A549 treated with ZK216348 at 1 μM for 4 hours (cell line): ENCODE measurements around the gene ANKRD22. TPM values are rescaled to one million over a fixed set of nuclear protein-coding genes. Genes with fewer than 3 reads are reported as not detected.

ENCODE experiments used
- total RNA-seq: library from RNA; stranded (reverse); fragments of 200-300 nt; extraction: Qiagen RNA extraction; gene quantifications from 5 replicates; pipeline ENCODE4 v1.2.3, GENCODE V29; 2022; ENCODE audit warnings: low read depth

Gene ANKRD22
- total RNA-seq, result 0.28 to 0.69 TPM (median 0.31 TPM) in 5 replicates

DNA sequence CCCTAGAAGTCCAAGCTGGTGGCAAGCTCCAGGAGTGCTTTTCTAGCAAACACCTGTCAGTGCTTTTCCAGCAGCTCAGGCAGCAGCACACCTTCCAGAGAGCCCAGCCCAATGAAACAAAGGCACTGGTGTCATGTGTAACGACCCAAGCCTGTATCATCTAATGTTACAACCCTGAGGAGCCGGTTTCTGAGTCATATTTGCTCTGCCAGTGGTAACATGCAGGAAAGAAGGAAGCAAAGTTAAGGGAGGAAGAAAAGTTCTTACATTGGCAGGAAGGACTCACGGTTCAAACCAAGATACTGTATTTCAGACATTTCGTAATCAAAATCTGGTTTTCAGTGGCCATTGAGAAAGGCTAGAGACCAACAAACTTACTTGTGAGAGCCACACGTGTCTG lies at the start of gene ANKRD22:
ANKRD22 (minus strand) TSS at position 139 of the 400 bp plus-strand sequence. CDS start 237 bp downstream, outside the sequence.

DNA sequence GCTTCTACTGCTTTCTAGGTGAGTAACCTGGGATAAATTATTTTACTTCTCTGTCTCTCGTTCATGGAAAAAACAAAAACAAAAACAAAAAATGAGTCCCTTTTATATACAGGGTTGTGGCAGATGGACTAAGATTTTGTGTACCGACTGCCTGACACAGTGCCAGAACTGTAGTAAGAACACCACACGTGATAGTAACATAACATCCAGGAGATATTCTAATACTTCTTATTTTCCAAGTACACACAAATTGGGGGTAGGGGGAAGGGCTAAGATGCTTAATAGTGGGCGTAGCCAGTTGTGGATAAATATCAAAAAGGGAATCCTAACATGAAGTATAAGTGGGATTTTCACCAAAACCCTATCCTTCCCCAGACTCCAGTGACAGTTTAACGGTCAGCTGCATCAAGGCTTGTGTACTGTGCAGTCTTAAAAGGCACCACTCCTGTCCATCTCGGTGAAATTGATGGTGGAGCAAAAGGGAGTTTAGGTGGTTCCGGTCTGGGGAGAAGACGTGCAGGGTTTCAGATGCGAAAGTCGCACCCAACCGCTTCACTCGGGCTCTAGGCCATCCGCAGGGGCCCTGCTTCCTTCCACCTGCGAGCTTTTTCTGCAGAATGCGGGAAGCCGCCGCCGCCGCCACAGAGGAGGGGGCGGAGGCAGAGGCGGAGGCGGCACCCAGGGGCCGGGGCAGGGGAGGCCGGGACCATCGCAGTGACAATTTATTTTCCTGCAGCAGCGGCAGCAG lies 28.1 kb upstream of the ANKRD22 start, which contains the start of gene STAMBPL1:
STAMBPL1 (plus strand) TSS at position 712 of the 748 bp plus-strand sequence. CDS start 21,464 bp downstream, outside the sequence.

DNA sequence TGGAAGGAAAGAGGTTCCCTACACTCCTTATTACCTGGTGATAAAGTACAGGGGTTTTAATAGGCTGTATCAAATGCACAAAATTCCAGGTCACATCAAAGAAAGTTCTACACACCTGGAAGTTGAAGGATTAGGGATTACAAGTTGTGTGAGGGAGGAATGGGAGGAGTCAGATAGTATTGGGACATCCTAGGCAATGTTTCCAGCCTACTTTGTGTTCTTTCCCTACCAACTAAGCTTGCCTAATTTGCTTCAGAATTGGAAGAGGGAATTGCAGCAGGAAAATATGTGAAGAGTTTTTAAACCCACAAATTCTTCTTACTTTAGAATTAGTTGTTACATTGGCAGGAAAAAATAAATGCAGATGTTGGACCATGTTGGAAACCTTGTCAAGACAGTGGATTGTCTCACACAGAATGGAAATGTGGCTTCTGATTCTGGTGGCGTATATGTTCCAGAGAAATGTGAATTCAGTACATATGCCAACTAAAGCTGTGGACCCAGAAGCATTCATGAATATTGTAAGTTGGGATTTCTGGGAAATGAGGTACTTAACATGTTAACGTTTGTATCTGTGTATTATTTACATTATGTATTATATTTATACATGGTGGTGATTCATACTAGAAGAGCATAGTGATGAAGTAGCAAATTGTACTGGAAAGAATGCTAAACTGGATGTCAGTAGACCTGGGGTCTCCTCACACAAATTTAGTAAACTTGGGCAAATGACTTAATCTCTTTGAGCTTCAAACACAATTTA lies 48.9 kb downstream of the ANKRD22 start, which contains the start of gene LIPM:
LIPM (plus strand) TSS at position 208 of the 763 bp plus-strand sequence; CDS start at position 375, 167 bp downstream.

Other genes with a start within 250 kb of the ANKRD22 start
- gene LIPF, start 187.4 kb downstream of the ANKRD22 start, total RNA-seq, result not detected in 5 replicates
- gene LIPK, start 145.6 kb downstream of the ANKRD22 start, total RNA-seq, result not detected in 5 replicates
- not detected in 5 replicates for gene LIPN, start 91.8 kb downstream of the ANKRD22 start, total RNA-seq
- not detected in 5 replicates for gene LIPM, start 49.1 kb downstream of the ANKRD22 start, total RNA-seq
- 28.2 to 34.8 TPM (median 32.1 TPM) in 5 replicates for gene STAMBPL1, start 28.4 kb upstream of the ANKRD22 start, total RNA-seq
- 14.5 to 24.1 TPM (median 17.5 TPM) in 5 replicates for gene ACTA2, start 100.9 kb upstream of the ANKRD22 start, total RNA-seq
- 29.0 to 39.0 TPM (median 33.9 TPM) in 5 replicates for gene FAS, start 139.0 kb upstream of the ANKRD22 start, total RNA-seq